ENCODE results near the gene PODNL1. TPM values are rescaled to one million over a fixed set of nuclear protein-coding genes. Genes with fewer than 3 reads are reported as not detected.

The PODNL1 gene
- total and polyA plus RNA-seq, 2 experiments from 2014 or later, result 6.2 to 45.3 TPM

- Histone ChIP-seq H3K9me3 (ENCODE audit: low read depth) (no peaks in the 10 kb centered on the region), H3K79me2 (ENCODE audit: insufficient read depth) (peaks cover 27% of the 10 kb centered on the region), H2AFZ (peak overlapping the region; percentile 92), H3K9me2 (ENCODE audit: insufficient read depth) (no peaks in the 10 kb centered on the region), H4K20me1 (ENCODE audit: insufficient read depth) (no peaks in the 10 kb centered on the region), H3K4me3 (peak overlapping the region; percentile 72), H3K9ac (peak overlapping the region; percentile 44; the same call in 1 of the 2 replicates), H3K4me2 (ENCODE audit: unreplicated experiment) (peak overlapping the region; percentile 63), H3K4me1 (ENCODE audit: insufficient read depth) (peaks cover 5% of the 10 kb centered on the region), H3F3A (ENCODE audit: insufficient read depth) (no peaks in the 10 kb centered on the region), H3K36me3 (ENCODE audit: low read depth) (peaks cover 3% of the 10 kb centered on the region; the same call in 1 of the 2 replicates), H3K27me3 (replicated peaks; ENCODE audit: insufficient read depth) (no peaks in the 10 kb centered on the region), H3K27ac (no peak overlapping the region)
- in situ Hi-C loops (cut with MboI), result no loop called here
- WGBS, 2 experiments (ENCODE audit: low coverage in 1 of 2, low lambda C conversion rate in 2 of 2, missing lambda C conversion rate in 2 of 2), result 6% methylated on average over 20 of the region's 20 CpGs
- no peak for TF ChIP-seq EZH2phosphoT487 (IDR thresholded peaks at IDR 0.05; ENCODE audit: insufficient read depth, low read depth)
- no peak for TF ChIP-seq EZH2 (IDR thresholded peaks at IDR 0.05; ENCODE audit: insufficient read depth, poor library complexity, severe bottlenecking)
- DNase-seq, result no peak
These were observed 13.6 kb upstream of the PODNL1 start for GRCh38 chr19:13951799-13952153.

GRCh38 chr19:13951043-13951442 lies 12.8 kb upstream of the PODNL1 start:
- H3K27ac ChIP-seq, result no peak overlapping the region
- no peaks in the 10 kb centered on the region for H3K27me3 ChIP-seq (replicated peaks; ENCODE audit: insufficient read depth)
- H3K4me3 ChIP-seq, result no peak overlapping the region
- H3K9me3 ChIP-seq (ENCODE audit: low read depth), result no peaks in the 10 kb centered on the region
- no peaks in the 10 kb centered on the region for H3K36me3 ChIP-seq (ENCODE audit: low read depth)
- in situ Hi-C loops (cut with MboI), result no loop called here
- DNase-seq, result no peak
- 0 out of 2 replicates have a peak overlapping the region, but pooled peaks have one; percentile 92 for H2AFZ ChIP-seq
- H3F3A ChIP-seq (ENCODE audit: insufficient read depth), result no peaks in the 10 kb centered on the region
- 55 to 84% methylated on average over 2 of the region's 2 CpGs for WGBS, 2 experiments (ENCODE audit: low coverage in 1 of 2, low lambda C conversion rate in 2 of 2, missing lambda C conversion rate in 2 of 2)
- peaks cover 5% of the 10 kb centered on the region for H3K4me1 ChIP-seq (ENCODE audit: insufficient read depth)
- H3K79me2 ChIP-seq (ENCODE audit: insufficient read depth), result peaks cover 27% of the 10 kb centered on the region
- H3K9ac ChIP-seq, result no peak overlapping the region
- no peaks in the 10 kb centered on the region for H3K9me2 ChIP-seq (ENCODE audit: insufficient read depth)
- H4K20me1 ChIP-seq (ENCODE audit: insufficient read depth), result no peaks in the 10 kb centered on the region
- TF ChIP-seq EZH2 (IDR thresholded peaks at IDR 0.05; ENCODE audit: insufficient read depth, poor library complexity, severe bottlenecking) (no peak), EZH2phosphoT487 (IDR thresholded peaks at IDR 0.05; ENCODE audit: insufficient read depth, low read depth) (no peak)
- H3K4me2 ChIP-seq (ENCODE audit: unreplicated experiment), result no peak overlapping the region

- DNase-seq, result no peak
- H3K36me3 ChIP-seq (ENCODE audit: low read depth), result no peaks in the 10 kb centered on the region
- H3K4me2 ChIP-seq (ENCODE audit: unreplicated experiment), result no peak overlapping the region
- no peaks in the 10 kb centered on the region for H4K20me1 ChIP-seq (ENCODE audit: insufficient read depth)
- H2AFZ ChIP-seq, result no peak overlapping the region
- 77% methylated on average over 4 of the region's 4 CpGs for WGBS, 2 experiments (ENCODE audit: low coverage in 1 of 2, low lambda C conversion rate in 2 of 2, missing lambda C conversion rate in 2 of 2)
- H3K27ac ChIP-seq, result no peak overlapping the region
- no peaks in the 10 kb centered on the region for H3K9me3 ChIP-seq (ENCODE audit: low read depth)
- in situ Hi-C loops (cut with MboI), result no loop called here
- no peak overlapping the region for H3K4me3 ChIP-seq
- no peaks in the 10 kb centered on the region for H3K79me2 ChIP-seq (ENCODE audit: insufficient read depth)
- H3F3A ChIP-seq (ENCODE audit: insufficient read depth), result no peaks in the 10 kb centered on the region
- no peaks in the 10 kb centered on the region for H3K27me3 ChIP-seq (replicated peaks; ENCODE audit: insufficient read depth)
- no peaks in the 10 kb centered on the region for H3K9me2 ChIP-seq (ENCODE audit: insufficient read depth)
- no peak overlapping the region for H3K9ac ChIP-seq
- TF ChIP-seq EZH2 (IDR thresholded peaks at IDR 0.05; ENCODE audit: insufficient read depth, poor library complexity, severe bottlenecking) (no peak), EZH2phosphoT487 (IDR thresholded peaks at IDR 0.05; ENCODE audit: insufficient read depth, low read depth) (no peak)
- H3K4me1 ChIP-seq (ENCODE audit: insufficient read depth), result no peaks in the 10 kb centered on the region
These were observed 8.2 kb upstream of the PODNL1 start for GRCh38 chr19:13946414-13946813.

GRCh38 chr19:13942023-13942684 lies 3.9 kb upstream of the PODNL1 start:
- H3K36me3 ChIP-seq (ENCODE audit: low read depth), result no peaks in the 10 kb centered on the region
- H3K4me1 ChIP-seq (ENCODE audit: insufficient read depth), result peaks cover 6% of the 10 kb centered on the region
- H3K9ac ChIP-seq, result no peak overlapping the region
- H3K9me3 ChIP-seq (ENCODE audit: low read depth), result no peaks in the 10 kb centered on the region
- no peak overlapping the region for H2AFZ ChIP-seq
- no peaks in the 10 kb centered on the region for H3K79me2 ChIP-seq (ENCODE audit: insufficient read depth)
- no peak overlapping the region for H3K4me2 ChIP-seq (ENCODE audit: unreplicated experiment)
- TF ChIP-seq EZH2phosphoT487 (IDR thresholded peaks at IDR 0.05; ENCODE audit: insufficient read depth, low read depth) (no peak), EZH2 (IDR thresholded peaks at IDR 0.05; ENCODE audit: insufficient read depth, poor library complexity, severe bottlenecking) (no peak)
- H3K4me3 ChIP-seq, result no peak overlapping the region
- in situ Hi-C loops (cut with MboI), result no loop called here
- H3K27ac ChIP-seq, result no peak overlapping the region
- no peaks in the 10 kb centered on the region for H4K20me1 ChIP-seq (ENCODE audit: insufficient read depth)
- no peaks in the 10 kb centered on the region for H3F3A ChIP-seq (ENCODE audit: insufficient read depth)
- no peaks in the 10 kb centered on the region for H3K9me2 ChIP-seq (ENCODE audit: insufficient read depth)
- no peak for DNase-seq
- H3K27me3 ChIP-seq (replicated peaks; ENCODE audit: insufficient read depth), result no peaks in the 10 kb centered on the region
- 86 to 100% methylated on average over 1 of the region's 1 CpG for WGBS, 2 experiments (ENCODE audit: low coverage in 1 of 2, low lambda C conversion rate in 2 of 2, missing lambda C conversion rate in 2 of 2)

Measured in GM23248 (cell line).